MCF 10A (cell line): Measurements from ENCODE around the gene FAM227B. TPM values are rescaled to one million over a fixed set of nuclear protein-coding genes. Genes with fewer than 3 reads are reported as not detected.

ENCODE experiments used
- BruUV-seq: library from RNA; stranded (reverse); fragments of 400-500 nt; replicated peaks from 2 replicates; lab custom pipeline; 2021; lab: Mats Ljungman, UMichigan
- CTCF ChIA-PET: fragments of 300-600 bp; sonication (Branson Sonifier 250); formaldehyde crosslinking; extraction: SDS; loops from one replicate; lab custom pipeline; 2021; ENCODE audit warnings: antibody characterized with exemption, inconsistent platforms; lab: Yijun Ruan, JAX
- POLR2A ChIA-PET: fragments of 300-600, 350-650 bp; sonication (Branson Sonifier 250); formaldehyde crosslinking; extraction: SDS; loops from one replicate; lab custom pipeline; 2020; ENCODE audit warnings: antibody characterized with exemption, inconsistent platforms; lab: Yijun Ruan, JAX
- DNase-seq: peaks from one replicate; pipeline ENCODE4 v3.0.0-alpha.2; 2018; ENCODE audit not compliant: unreplicated experiment
- H3K27ac Mint-ChIP-seq: one replicate; pipeline ENCODE4 v1.8.0; 2022; ENCODE audit warnings: mild to moderate bottlenecking, low read depth, mixed read lengths; ENCODE audit not compliant: unreplicated experiment
- H3K27me3 Mint-ChIP-seq: one replicate; pipeline ENCODE4 v1.8.0; 2022; ENCODE audit warnings: mixed read lengths; ENCODE audit not compliant: insufficient read depth, unreplicated experiment
- H3K36me3 Mint-ChIP-seq: one replicate; pipeline ENCODE4 v1.8.0; 2022; ENCODE audit warnings: mild to moderate bottlenecking, moderate library complexity, mixed read lengths; ENCODE audit not compliant: insufficient read depth, unreplicated experiment
- H3K4me1 Mint-ChIP-seq: one replicate; pipeline ENCODE4 v1.8.0; 2022; ENCODE audit warnings: mixed read lengths; ENCODE audit not compliant: insufficient read depth, unreplicated experiment
- H3K4me3 Mint-ChIP-seq: one replicate; pipeline ENCODE4 v1.8.0; 2022; ENCODE audit warnings: mild to moderate bottlenecking, moderate library complexity, mixed read lengths; ENCODE audit not compliant: unreplicated experiment
- H3K9me3 Mint-ChIP-seq: one replicate; pipeline ENCODE4 v1.8.0; 2022; ENCODE audit warnings: mixed read lengths; ENCODE audit not compliant: unreplicated experiment
- intact Hi-C: fragments of 100-400 bp; cut with micrococcal nuclease; formaldehyde crosslinking; loops from 2 replicates; pipeline ENCODE4 v1.14.1; 2022
- total RNA-seq: library from RNA; stranded (reverse); gene quantifications from 2 replicates; pipeline ENCODE4 v1.2.3, GENCODE V29; 2022
- TF ChIP-seq, protein P1 (sequence below): fragments of 200-600 bp; IDR thresholded peaks from one replicate; pipeline ENCODE4 v1.8.0; 2022; ENCODE audit warnings: antibody characterized with exemption, mild to moderate bottlenecking; ENCODE audit not compliant: unreplicated experiment

The FAM227B gene
- total RNA-seq, 1 experiment from 2014 or later, result 5.8 TPM

GRCh38 chr15:49637857-49638256, 17.2 kb upstream of the FAM227B start:
- H3K9me3 Mint-ChIP-seq, result no peaks in the 10 kb centered on the region
- intact Hi-C loops, result no loop called here
- no peak overlapping the region for H3K4me3 Mint-ChIP-seq
- no TSS peak for BruUV-seq
- H3K4me1 Mint-ChIP-seq, result no peaks in the 10 kb centered on the region
- H3K27ac Mint-ChIP-seq, result no peak overlapping the region
- CTCF ChIA-PET, result interaction anchor here (0.6 kb wide), 1 partner anchor 807 kb away, joined by 4 read pairs; no protein-coding TSS in a partner anchor
- H3K36me3 Mint-ChIP-seq, result peaks cover 39% of the 10 kb centered on the region
- TF ChIP-seq, protein P1, sequence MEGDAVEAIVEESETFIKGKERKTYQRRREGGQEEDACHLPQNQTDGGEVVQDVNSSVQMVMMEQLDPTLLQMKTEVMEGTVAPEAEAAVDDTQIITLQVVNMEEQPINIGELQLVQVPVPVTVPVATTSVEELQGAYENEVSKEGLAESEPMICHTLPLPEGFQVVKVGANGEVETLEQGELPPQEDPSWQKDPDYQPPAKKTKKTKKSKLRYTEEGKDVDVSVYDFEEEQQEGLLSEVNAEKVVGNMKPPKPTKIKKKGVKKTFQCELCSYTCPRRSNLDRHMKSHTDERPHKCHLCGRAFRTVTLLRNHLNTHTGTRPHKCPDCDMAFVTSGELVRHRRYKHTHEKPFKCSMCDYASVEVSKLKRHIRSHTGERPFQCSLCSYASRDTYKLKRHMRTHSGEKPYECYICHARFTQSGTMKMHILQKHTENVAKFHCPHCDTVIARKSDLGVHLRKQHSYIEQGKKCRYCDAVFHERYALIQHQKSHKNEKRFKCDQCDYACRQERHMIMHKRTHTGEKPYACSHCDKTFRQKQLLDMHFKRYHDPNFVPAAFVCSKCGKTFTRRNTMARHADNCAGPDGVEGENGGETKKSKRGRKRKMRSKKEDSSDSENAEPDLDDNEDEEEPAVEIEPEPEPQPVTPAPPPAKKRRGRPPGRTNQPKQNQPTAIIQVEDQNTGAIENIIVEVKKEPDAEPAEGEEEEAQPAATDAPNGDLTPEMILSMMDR, result no peak
- no peak for DNase-seq
- no peaks in the 10 kb centered on the region for H3K27me3 Mint-ChIP-seq
- POLR2A ChIA-PET, result interaction anchor here (0.7 kb wide), 1 partner anchor 928 kb away, joined by 3 read pairs; no protein-coding TSS in a partner anchor

- POLR2A ChIA-PET, result interaction anchor here (0.6 to 0.8 kb wide), 2 partner anchors 14 to 174 kb away, joined by 3 read pairs; no protein-coding TSS in a partner anchor
- peaks cover 9% of the 10 kb centered on the region for H3K4me1 Mint-ChIP-seq
- no peaks in the 10 kb centered on the region for H3K9me3 Mint-ChIP-seq
- no peaks in the 10 kb centered on the region for H3K27me3 Mint-ChIP-seq
- intact Hi-C loops, result loop anchor here (10.0 kb wide), 2 partner anchors 134 to 506 kb away; no protein-coding TSS in a partner anchor
- CTCF ChIA-PET, result interaction anchor here (0.5 to 0.9 kb wide), 2 partner anchors 38 to 423 kb away, joined by 3 read pairs; no protein-coding TSS in a partner anchor
- peak overlapping the region; percentile 40 for H3K27ac Mint-ChIP-seq
- no peak overlapping the region for H3K4me3 Mint-ChIP-seq
- peaks cover 38% of the 10 kb centered on the region for H3K36me3 Mint-ChIP-seq
- TF ChIP-seq, protein P1, result no peak
- no peak for DNase-seq
- no TSS peak for BruUV-seq
Observed at GRCh38 chr15:49628379-49628778, 7.8 kb upstream of the FAM227B start.

GRCh38 chr15:49627407-49627877, 6.8 kb upstream of the FAM227B start:
- intact Hi-C loops, result loop anchor here (10.0 kb wide), 2 partner anchors 133 to 507 kb away; no protein-coding TSS in a partner anchor
- H3K27ac Mint-ChIP-seq, result no peak overlapping the region
- POLR2A ChIA-PET, result interaction anchor here (0.8 kb wide), 1 partner anchor 15 kb away, joined by 3 read pairs; no protein-coding TSS in a partner anchor
- CTCF ChIA-PET, result interaction anchor here (0.9 kb wide), 1 partner anchor 424 kb away, joined by 3 read pairs; no protein-coding TSS in a partner anchor
- no peak overlapping the region for H3K4me3 Mint-ChIP-seq
- peaks cover 44% of the 10 kb centered on the region for H3K36me3 Mint-ChIP-seq
- no peaks in the 10 kb centered on the region for H3K9me3 Mint-ChIP-seq
- DNase-seq, result peak; percentile 63
- no peaks in the 10 kb centered on the region for H3K27me3 Mint-ChIP-seq
- H3K4me1 Mint-ChIP-seq, result peaks cover 14% of the 10 kb centered on the region
- BruUV-seq, result no TSS peak
- TF ChIP-seq, protein P1, result no peak

- intact Hi-C loops, result loop anchor here (10.0 kb wide), 2 partner anchors 131 to 509 kb away; no protein-coding TSS in a partner anchor
Observed at GRCh38 chr15:49625460-49626036, 4.9 kb upstream of the FAM227B start.

More at GRCh38 chr15:49625460-49626036, 4.9 kb upstream of the FAM227B start:
- H3K9me3 Mint-ChIP-seq, result no peaks in the 10 kb centered on the region
- DNase-seq, result peak; percentile 17
- H3K27me3 Mint-ChIP-seq, result no peaks in the 10 kb centered on the region
- H3K27ac Mint-ChIP-seq, result peak overlapping the region; percentile 85
- H3K36me3 Mint-ChIP-seq, result peaks cover 39% of the 10 kb centered on the region
- H3K4me3 Mint-ChIP-seq, result no peak overlapping the region
- ChIA-PET POLR2A (interaction anchor here (0.7 kb wide), 1 partner anchor 146 kb away, joined by 3 read pairs; no protein-coding TSS in a partner anchor), CTCF (interaction anchor here (0.7 kb wide), 1 partner anchor 276 kb away, joined by 3 read pairs; no protein-coding TSS in a partner anchor)
- H3K4me1 Mint-ChIP-seq, result peaks cover 24% of the 10 kb centered on the region
- no TSS peak for BruUV-seq
- TF ChIP-seq, protein P1, result no peak
